Spleen (tissue), 7 donors: ENCODE measurements around the gene CEP170B.

Experiments used
- CTCF ChIP-seq, 11 experiments: fragments of 200-600 bp in 7 of 11; fragments of 450-650 bp in 4 of 11; sonication (generic) in 4 of 11; IDR thresholded peaks in 8 of 11; conservative IDR thresholded peaks in 3 of 11; 1 replicate in 7 of 11; 2 replicates in 4 of 11; pipeline versions ENCODE4 v1.4.0 to v1.8.0; 2016 to 2021; ENCODE audit warnings: antibody characterized with exemption in 11 of 11, inconsistent platforms in 4 of 11, mild to moderate bottlenecking in 1 of 11
- POLR2A ChIP-seq, 3 donors: fragments of 450-650 bp; IDR thresholded peaks; one replicate each; pipeline ENCODE4 v1.5.1; 2017; ENCODE audit warnings: antibody characterized with exemption in 3 of 3, mild to moderate bottlenecking in 1 of 3
- POLR2AphosphoS5 ChIP-seq, 3 donors: sonication (generic); formaldehyde crosslinking; IDR thresholded peaks; one replicate each; pipeline ENCODE4 v1.5.1; 2017; ENCODE audit warnings: antibody characterized with exemption in 3 of 3
- donor health status: DM: no; HTN: no; CAD: no; lungs with moderate emphysema.
- donor health status: DM: no; HTN: no; CAD: no.
- donor health status: DM: no; HTN: no; CAD: no.

GRCh38 chr14:104908303-104908702 lies 43.2 kb downstream of the CEP170B start:
- TF ChIP-seq CTCF (IDR thresholded peaks at IDR 0.05 in 8 of 11, conservative IDR thresholded peaks at IDR 0.05 in 3 of 11) (no peak), POLR2AphosphoS5 (IDR thresholded peaks at IDR 0.05) (no peak), POLR2A (IDR thresholded peaks at IDR 0.05) (no peak)
